ENCODE measurements around the gene PADI3.

DNA sequence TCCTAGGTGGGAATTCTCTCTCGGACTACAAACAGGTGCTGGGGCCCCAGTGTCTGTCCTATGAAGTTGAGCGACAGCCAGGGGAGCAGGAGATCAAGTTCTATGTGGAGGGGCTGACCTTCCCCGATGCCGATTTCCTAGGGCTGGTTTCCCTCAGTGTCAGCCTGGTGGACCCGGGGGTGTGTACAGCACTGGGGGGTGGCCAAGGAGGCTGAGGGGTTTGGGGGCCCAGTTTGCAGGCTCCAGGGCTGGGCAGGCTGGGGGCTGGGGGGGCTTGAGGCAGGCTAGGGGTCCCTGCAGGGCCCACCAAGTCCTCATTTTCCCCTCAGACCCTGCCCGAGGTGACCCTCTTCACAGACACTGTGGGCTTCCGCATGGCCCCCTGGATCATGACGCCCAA is 20.3 kb upstream of the PADI3 start:
- TF ChIP-seq ZNF134 (CRISPR knock-in tag; conservative IDR thresholded peaks at IDR 0.05), result no peak
- no peak for TF ChIP-seq CAMTA2 (CRISPR knock-in tag; conservative IDR thresholded peaks at IDR 0.05)
- no peak for TF ChIP-seq PCBP2 (IDR thresholded peaks at IDR 0.05; ENCODE audit: low read depth, low read length, poor library complexity, severe bottlenecking)
- no peak for TF ChIP-seq FOSL1 (tag; conservative IDR thresholded peaks at IDR 0.05)
- TF ChIP-seq, protein P1, sequence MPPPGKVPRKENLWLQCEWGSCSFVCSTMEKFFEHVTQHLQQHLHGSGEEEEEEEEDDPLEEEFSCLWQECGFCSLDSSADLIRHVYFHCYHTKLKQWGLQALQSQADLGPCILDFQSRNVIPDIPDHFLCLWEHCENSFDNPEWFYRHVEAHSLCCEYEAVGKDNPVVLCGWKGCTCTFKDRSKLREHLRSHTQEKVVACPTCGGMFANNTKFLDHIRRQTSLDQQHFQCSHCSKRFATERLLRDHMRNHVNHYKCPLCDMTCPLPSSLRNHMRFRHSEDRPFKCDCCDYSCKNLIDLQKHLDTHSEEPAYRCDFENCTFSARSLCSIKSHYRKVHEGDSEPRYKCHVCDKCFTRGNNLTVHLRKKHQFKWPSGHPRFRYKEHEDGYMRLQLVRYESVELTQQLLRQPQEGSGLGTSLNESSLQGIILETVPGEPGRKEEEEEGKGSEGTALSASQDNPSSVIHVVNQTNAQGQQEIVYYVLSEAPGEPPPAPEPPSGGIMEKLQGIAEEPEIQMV (tag; conservative IDR thresholded peaks at IDR 0.05; ENCODE audit: low read depth), result no peak
